Vagina (tissue), 2 donors: ENCODE data around the gene TSEN15. TPM values are rescaled to one million over a fixed set of nuclear protein-coding genes. Genes with fewer than 3 reads are reported as not detected.

ENCODE experiments used
- DNase-seq, 2 donors: peaks; one replicate each; pipeline ENCODE4 v3.0.0-alpha.2; 2017; ENCODE audit errors: extremely low spot score in 2 of 2
- H3K27ac ChIP-seq: fragments of 200-600 bp; sonication (generic); one replicate; pipeline ENCODE4 v1.5.1; 2019
- H3K27me3 ChIP-seq: fragments of 200-600 bp; sonication (generic); one replicate; pipeline ENCODE4 v1.5.1; 2019
- H3K36me3 ChIP-seq, 2 donors: fragments of 200-600 bp; sonication (generic); one replicate each; pipeline ENCODE4 v1.5.1; 2017 to 2019
- H3K4me1 ChIP-seq: fragments of 200-600 bp; sonication (generic); one replicate; pipeline ENCODE4 v1.5.1; 2019
- H3K4me3 ChIP-seq, 2 donors: fragments of 200-600 bp; sonication (generic); 1 replicate in 1 of 2; 2 replicates in 1 of 2; pipeline ENCODE4 v1.5.1; 2016 to 2019
- H3K9me3 ChIP-seq: fragments of 200-600 bp; sonication (generic); one replicate; pipeline ENCODE4 v1.5.1; 2019
- CTCF ChIP-seq, 3 experiments: fragments of 450-650 bp in 2 of 3; fragments of 200-600 bp in 1 of 3; sonication (generic) in 1 of 3; IDR thresholded peaks; one replicate each; pipeline ENCODE4 v1.5.1; 2017 to 2019; ENCODE audit warnings: antibody characterized with exemption in 3 of 3, mild to moderate bottlenecking in 2 of 3, moderate library complexity in 2 of 3
- POLR2A ChIP-seq, 2 donors: fragments of 450-650 bp; IDR thresholded peaks; one replicate each; pipeline ENCODE4 v1.6.1; 2017; ENCODE audit warnings: antibody characterized with exemption in 2 of 2, mild to moderate bottlenecking in 2 of 2, moderate library complexity in 2 of 2
- POLR2AphosphoS5 ChIP-seq, 2 donors: sonication (generic); formaldehyde crosslinking; IDR thresholded peaks; one replicate each; pipeline ENCODE4 v1.9.0; 2017; ENCODE audit warnings: antibody characterized with exemption in 2 of 2, mild to moderate bottlenecking in 2 of 2, low read depth in 1 of 2; ENCODE audit not compliant: insufficient read depth in 1 of 2
- intact Hi-C: fragments of 100-400 bp; cut with DNase I; formaldehyde crosslinking; loops from one replicate; pipeline ENCODE4 v1.15.1; 2023
- total RNA-seq: library from RNA; depleted of rRNA; stranded (reverse); fragments of >200 nt; gene quantifications from one replicate; pipeline ENCODE4 v1.2.3, GENCODE V29; 2016

TSEN15 gene
- total RNA-seq, 1 donor from 2014 or later: 18.4 TPM

DNA sequence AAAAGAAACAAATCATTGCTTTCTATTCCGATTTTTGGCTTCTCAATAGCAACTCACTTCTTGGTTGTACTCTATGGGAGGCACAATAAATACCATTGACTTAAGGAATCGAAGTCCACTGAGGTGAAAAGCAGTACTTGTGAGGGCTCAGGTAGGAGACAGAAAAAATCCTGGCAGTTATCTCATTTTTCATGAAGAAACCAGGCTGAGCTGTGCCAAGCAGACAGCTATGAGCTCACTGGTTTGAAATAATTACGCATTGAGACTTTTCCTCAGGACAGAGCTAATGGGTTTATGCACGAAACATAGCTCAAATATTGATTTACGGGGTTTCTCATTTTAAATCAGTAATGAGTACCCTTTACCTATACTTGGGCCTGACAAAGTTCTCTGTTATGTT is 32.5 kb upstream of the TSEN15 start:
- DNase-seq: no peak
- Histone ChIP-seq H3K27me3 (no peaks in the 10 kb centered on the region), H3K36me3 (no peaks in the 10 kb centered on the region), H3K4me3 (no peak overlapping the region), H3K9me3 (no peaks in the 10 kb centered on the region), H3K4me1 (peaks cover 8% of the 10 kb centered on the region), H3K27ac (no peak overlapping the region)
- TF ChIP-seq POLR2A (IDR thresholded peaks at IDR 0.05) (no peak), CTCF (IDR thresholded peaks at IDR 0.05) (no peak), POLR2AphosphoS5 (IDR thresholded peaks at IDR 0.05; ENCODE audit: insufficient read depth in 1 of 2, low read depth in 1 of 2) (no peak)
- intact Hi-C loops: no loop called here

GRCh38 chr1:184019506-184019905 is 32.0 kb upstream of the TSEN15 start:
- Histone ChIP-seq H3K27ac (no peak overlapping the region), H3K4me1 (peaks cover 8% of the 10 kb centered on the region), H3K9me3 (no peaks in the 10 kb centered on the region), H3K4me3 (no peak overlapping the region), H3K36me3 (no peaks in the 10 kb centered on the region), H3K27me3 (no peaks in the 10 kb centered on the region)
- intact Hi-C loops: no loop called here
- no peak for DNase-seq
- no peak for TF ChIP-seq POLR2AphosphoS5 (IDR thresholded peaks at IDR 0.05; ENCODE audit: insufficient read depth in 1 of 2, low read depth in 1 of 2)
- no peak for TF ChIP-seq POLR2A (IDR thresholded peaks at IDR 0.05)
- TF ChIP-seq CTCF (IDR thresholded peaks at IDR 0.05): no peak

DNA sequence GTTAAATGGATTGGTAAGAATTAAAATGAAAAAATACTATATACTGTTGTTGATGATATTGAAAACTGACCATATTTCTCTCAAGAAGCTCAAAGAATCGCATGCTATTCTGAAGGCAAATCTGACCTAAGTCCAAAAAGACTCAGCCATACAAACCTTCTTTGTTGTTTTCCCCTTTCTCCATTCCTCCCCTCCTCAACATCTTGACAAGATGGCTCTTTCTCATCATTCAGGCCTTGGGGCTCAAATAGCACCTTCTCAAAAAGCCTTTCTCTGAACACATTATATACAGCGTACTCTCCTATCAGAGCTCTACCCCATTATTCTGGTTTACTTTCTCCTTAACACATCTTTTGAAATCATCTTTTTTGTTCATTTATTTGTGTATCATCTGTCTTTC is 31.2 kb upstream of the TSEN15 start:
- no peak for DNase-seq
- Histone ChIP-seq H3K36me3 (no peaks in the 10 kb centered on the region), H3K9me3 (no peaks in the 10 kb centered on the region), H3K27ac (no peak overlapping the region), H3K4me1 (peaks cover 8% of the 10 kb centered on the region), H3K4me3 (no peak overlapping the region), H3K27me3 (no peaks in the 10 kb centered on the region)
- TF ChIP-seq POLR2A (IDR thresholded peaks at IDR 0.05) (no peak), CTCF (IDR thresholded peaks at IDR 0.05) (no peak), POLR2AphosphoS5 (IDR thresholded peaks at IDR 0.05; ENCODE audit: insufficient read depth in 1 of 2, low read depth in 1 of 2) (no peak)
- intact Hi-C loops: no loop called here

- Histone ChIP-seq H3K27ac (no peak overlapping the region), H3K4me1 (peaks cover 8% of the 10 kb centered on the region), H3K27me3 (no peaks in the 10 kb centered on the region), H3K9me3 (no peaks in the 10 kb centered on the region), H3K36me3 (no peaks in the 10 kb centered on the region), H3K4me3 (no peak overlapping the region)
- TF ChIP-seq POLR2A (IDR thresholded peaks at IDR 0.05): no peak
- no peak for TF ChIP-seq CTCF (IDR thresholded peaks at IDR 0.05)
- no peak for TF ChIP-seq POLR2AphosphoS5 (IDR thresholded peaks at IDR 0.05; ENCODE audit: insufficient read depth in 1 of 2, low read depth in 1 of 2)
- DNase-seq: no peak
- intact Hi-C loops: no loop called here
These were observed 30.7 kb upstream of the TSEN15 start for GRCh38 chr1:184020855-184021254.

GRCh38 chr1:184021728-184022127 is 29.8 kb upstream of the TSEN15 start:
- intact Hi-C loops: no loop called here
- H3K9me3 ChIP-seq: no peaks in the 10 kb centered on the region
- no peak for DNase-seq
- H3K36me3 ChIP-seq: no peaks in the 10 kb centered on the region
- no peak for TF ChIP-seq POLR2A (IDR thresholded peaks at IDR 0.05)
- TF ChIP-seq POLR2AphosphoS5 (IDR thresholded peaks at IDR 0.05; ENCODE audit: insufficient read depth in 1 of 2, low read depth in 1 of 2): no peak
- TF ChIP-seq CTCF (IDR thresholded peaks at IDR 0.05): no peak
- no peak overlapping the region for H3K4me3 ChIP-seq
- no peak overlapping the region for H3K27ac ChIP-seq
- H3K27me3 ChIP-seq: no peaks in the 10 kb centered on the region
- H3K4me1 ChIP-seq: peaks cover 8% of the 10 kb centered on the region
